HEK293 (cell line): ENCODE measurements around the gene MARCHF7.

Experiments used
- CTCF ChIA-PET: fragments of 350-600 bp; formaldehyde crosslinking; extraction: SDS; loops from one replicate; lab custom pipeline; 2021; ENCODE audit warnings: antibody characterized with exemption; lab: Yijun Ruan, JAX
- POLR2A ChIA-PET: fragments of 300-600 bp; formaldehyde crosslinking; extraction: SDS; loops from one replicate; lab custom pipeline; 2020; ENCODE audit warnings: antibody characterized with exemption, inconsistent platforms; lab: Yijun Ruan, JAX
- H3K27ac ChIP-seq: fragments of 200-500 bp; sonication (Bioruptor generic); 2 replicates; pipeline ENCODE4 v1.5.1; 2014; ENCODE audit warnings: low read depth, low read length, control low read depth, inconsistent platforms; ENCODE audit errors: extremely low read depth
- H3K36me3 ChIP-seq, 2 experiments: fragments of 200-500 bp in 1 of 2; sonication (Bioruptor generic) in 1 of 2; 1 replicate in 1 of 2; 2 replicates in 1 of 2; pipeline ENCODE4 v1.5.1; 2014 to 2017; ENCODE audit warnings: inconsistent platforms in 2 of 2, low read length in 2 of 2; ENCODE audit not compliant: control insufficient read depth in 2 of 2, insufficient read depth in 1 of 2
- H3K4me1 ChIP-seq: fragments of 200-500 bp; sonication (Bioruptor generic); 2 replicates; pipeline ENCODE4 v1.5.1; 2014; ENCODE audit warnings: mild to moderate bottlenecking, low read length, inconsistent platforms; ENCODE audit not compliant: control insufficient read depth, insufficient read depth
- H3K4me3 ChIP-seq: 2 replicates; pipeline ENCODE4 v1.5.1; 2011; ENCODE audit warnings: low read depth, mild to moderate bottlenecking, control low read depth, low read length, moderate library complexity
- H3K9me3 ChIP-seq: fragments of 200-500 bp; sonication (Bioruptor generic); 2 replicates; pipeline ENCODE4 v1.5.1; 2014; ENCODE audit warnings: low read depth, low read length, inconsistent platforms; ENCODE audit not compliant: control insufficient read depth, insufficient read depth
- EGR2 ChIP-seq: fragments of 450-650 bp; formaldehyde crosslinking; IDR thresholded peaks from 2 replicates; pipeline ENCODE4 v1.5.1; 2016; ENCODE audit warnings: low read depth, missing biosample characterization, missing genetic modification characterization
- MZF1 ChIP-seq: fragments of 450-650 bp; formaldehyde crosslinking; IDR thresholded peaks from 2 replicates; pipeline ENCODE4 v1.5.1; 2017; ENCODE audit warnings: missing biosample characterization, missing genetic modification characterization, borderline replicate concordance
- OVOL3 ChIP-seq: fragments of 450-650 bp; formaldehyde crosslinking; IDR thresholded peaks from 2 replicates; pipeline ENCODE4 v1.5.1; 2016; ENCODE audit warnings: missing biosample characterization, missing genetic modification characterization
- ZFP3 ChIP-seq: fragments of 450-650 bp; formaldehyde crosslinking; IDR thresholded peaks from 2 replicates; pipeline ENCODE4 v1.5.1; 2016; ENCODE audit warnings: low read depth, missing biosample characterization, missing genetic modification characterization
- ZNF16 ChIP-seq: fragments of 450-650 bp; formaldehyde crosslinking; IDR thresholded peaks from 2 replicates; pipeline ENCODE4 v1.5.1; 2016; ENCODE audit warnings: low read depth, missing biosample characterization, missing genetic modification characterization
- ZNF174 ChIP-seq: fragments of 450-650 bp; formaldehyde crosslinking; IDR thresholded peaks from 2 replicates; pipeline ENCODE4 v1.5.0; 2017; ENCODE audit warnings: missing biosample characterization, mild to moderate bottlenecking, missing genetic modification characterization
- ZNF19 ChIP-seq: fragments of 450-650 bp; formaldehyde crosslinking; IDR thresholded peaks from 2 replicates; pipeline ENCODE4; 2016; ENCODE audit warnings: missing biosample characterization, missing genetic modification characterization, low read depth
- ZNF2 ChIP-seq: fragments of 450-650 bp; formaldehyde crosslinking; IDR thresholded peaks from 2 replicates; pipeline ENCODE4 v1.5.1; 2016; ENCODE audit warnings: missing biosample characterization, missing genetic modification characterization
- ZNF354C ChIP-seq: fragments of 450-650 bp; formaldehyde crosslinking; IDR thresholded peaks from 2 replicates; pipeline ENCODE4 v1.5.1; 2016; ENCODE audit warnings: missing biosample characterization, missing genetic modification characterization, low read depth, borderline replicate concordance
- ZNF510 ChIP-seq: fragments of 450-650 bp; formaldehyde crosslinking; IDR thresholded peaks from 2 replicates; pipeline ENCODE4 v1.5.1; 2018; ENCODE audit warnings: mild to moderate bottlenecking, missing genetic modification characterization, missing biosample characterization; ENCODE audit not compliant: insufficient replicate concordance
- ZNF514 ChIP-seq: fragments of 450-650 bp; formaldehyde crosslinking; IDR thresholded peaks from 2 replicates; pipeline ENCODE4 v1.5.1; 2016; ENCODE audit warnings: missing biosample characterization, missing genetic modification characterization
- ZNF624 ChIP-seq: fragments of 450-650 bp; formaldehyde crosslinking; IDR thresholded peaks from 2 replicates; pipeline ENCODE4 v1.5.1; 2017; ENCODE audit warnings: missing biosample characterization, missing genetic modification characterization
- ZNF658 ChIP-seq: fragments of 450-650 bp; formaldehyde crosslinking; IDR thresholded peaks from 2 replicates; pipeline ENCODE4; 2016; ENCODE audit warnings: missing biosample characterization, missing genetic modification characterization
- ZNF76 ChIP-seq: fragments of 450-650 bp; formaldehyde crosslinking; IDR thresholded peaks from 2 replicates; pipeline ENCODE4; 2016; ENCODE audit warnings: low read depth, missing biosample characterization, missing genetic modification characterization, borderline replicate concordance
- TF ChIP-seq, protein P1 (sequence below): fragments of 450-650 bp; formaldehyde crosslinking; IDR thresholded peaks from 2 replicates; pipeline ENCODE4 v1.5.1; 2017; ENCODE audit warnings: missing biosample characterization, mild to moderate bottlenecking, missing genetic modification characterization, moderate library complexity
- TF ChIP-seq, protein P2 (sequence below): fragments of 450-650 bp; formaldehyde crosslinking; IDR thresholded peaks from 2 replicates; pipeline ENCODE4; 2016; ENCODE audit warnings: missing biosample characterization, missing genetic modification characterization
- TF ChIP-seq, protein P3 (sequence below): fragments of 450-650 bp; formaldehyde crosslinking; IDR thresholded peaks from 2 replicates; pipeline ENCODE4 v1.5.1; 2016; ENCODE audit warnings: missing biosample characterization, missing genetic modification characterization
- TF ChIP-seq, protein P4 (sequence below): fragments of 450-650 bp; formaldehyde crosslinking; IDR thresholded peaks from 2 replicates; pipeline ENCODE4 v1.5.1; 2017; ENCODE audit warnings: missing biosample characterization, missing genetic modification characterization
- TF ChIP-seq, protein P5 (sequence below): fragments of 450-650 bp; formaldehyde crosslinking; IDR thresholded peaks from 2 replicates; pipeline ENCODE4 v1.5.1; 2016; ENCODE audit warnings: missing biosample characterization, missing genetic modification characterization
- TF ChIP-seq, protein P6 (sequence below): fragments of 450-650 bp; formaldehyde crosslinking; IDR thresholded peaks from 2 replicates; pipeline ENCODE4 v1.5.1; 2016; ENCODE audit warnings: missing biosample characterization, missing genetic modification characterization
- TF ChIP-seq, protein P7 (sequence below): fragments of 450-650 bp; formaldehyde crosslinking; conservative IDR thresholded peaks from 2 replicates; pipeline ENCODE4 v1.5.1; 2016; ENCODE audit warnings: low read depth, missing biosample characterization, missing genetic modification characterization

Gene MARCHF7

DNA sequence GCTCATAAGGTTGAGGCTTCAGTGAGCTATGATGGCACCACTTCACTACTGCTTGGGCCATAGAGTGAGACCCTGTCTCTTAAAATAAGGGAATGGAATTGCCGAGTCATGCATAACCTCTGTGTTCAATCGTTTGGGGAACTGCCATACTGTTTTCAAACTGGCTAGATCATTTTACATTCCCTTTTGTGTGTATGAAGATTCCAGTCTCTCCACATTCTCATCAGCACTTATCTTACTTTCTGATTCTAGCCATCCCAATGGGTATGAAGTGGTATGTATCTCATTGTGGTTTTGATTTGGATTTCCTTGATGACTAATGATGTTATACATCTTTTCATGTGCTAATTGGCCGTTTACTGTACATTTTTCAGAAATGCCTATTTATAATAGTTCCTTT is 23.7 kb downstream of the MARCHF7 start:
- Histone ChIP-seq H3K9me3 (no peaks in the 10 kb centered on the region), H3K36me3 (peaks cover 45 to 80% of the 10 kb centered on the region in 2 experiments), H3K4me3 (no peak overlapping the region), H3K27ac (no peak overlapping the region), H3K4me1 (no peaks in the 10 kb centered on the region)
- ChIA-PET CTCF (interaction anchor here (0.6 kb wide), 1 partner anchor 1486 kb away, joined by 3 read pairs; no protein-coding TSS in a partner anchor), POLR2A (no interaction called here)
- TF ChIP-seq, protein P1, sequence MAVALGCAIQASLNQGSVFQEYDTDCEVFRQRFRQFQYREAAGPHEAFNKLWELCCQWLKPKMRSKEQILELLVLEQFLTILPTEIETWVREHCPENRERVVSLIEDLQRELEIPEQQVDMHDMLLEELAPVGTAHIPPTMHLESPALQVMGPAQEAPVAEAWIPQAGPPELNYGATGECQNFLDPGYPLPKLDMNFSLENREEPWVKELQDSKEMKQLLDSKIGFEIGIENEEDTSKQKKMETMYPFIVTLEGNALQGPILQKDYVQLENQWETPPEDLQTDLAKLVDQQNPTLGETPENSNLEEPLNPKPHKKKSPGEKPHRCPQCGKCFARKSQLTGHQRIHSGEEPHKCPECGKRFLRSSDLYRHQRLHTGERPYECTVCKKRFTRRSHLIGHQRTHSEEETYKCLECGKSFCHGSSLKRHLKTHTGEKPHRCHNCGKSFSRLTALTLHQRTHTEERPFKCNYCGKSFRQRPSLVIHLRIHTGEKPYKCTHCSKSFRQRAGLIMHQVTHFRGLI (tag by site-specific recombination): no peak
- no peak for TF ChIP-seq ZNF514
- TF ChIP-seq, protein P2, sequence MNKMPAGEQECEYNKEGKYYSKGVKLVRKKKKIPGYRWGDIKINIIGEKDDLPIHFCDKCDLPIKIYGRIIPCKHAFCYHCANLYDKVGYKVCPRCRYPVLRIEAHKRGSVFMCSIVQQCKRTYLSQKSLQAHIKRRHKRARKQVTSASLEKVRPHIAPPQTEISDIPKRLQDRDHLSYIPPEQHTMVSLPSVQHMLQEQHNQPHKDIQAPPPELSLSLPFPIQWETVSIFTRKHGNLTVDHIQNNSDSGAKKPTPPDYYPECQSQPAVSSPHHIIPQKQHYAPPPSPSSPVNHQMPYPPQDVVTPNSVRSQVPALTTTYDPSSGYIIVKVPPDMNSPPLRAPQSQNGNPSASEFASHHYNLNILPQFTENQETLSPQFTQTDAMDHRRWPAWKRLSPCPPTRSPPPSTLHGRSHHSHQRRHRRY (tag by site-specific recombination): no peak
- TF ChIP-seq, protein P3, sequence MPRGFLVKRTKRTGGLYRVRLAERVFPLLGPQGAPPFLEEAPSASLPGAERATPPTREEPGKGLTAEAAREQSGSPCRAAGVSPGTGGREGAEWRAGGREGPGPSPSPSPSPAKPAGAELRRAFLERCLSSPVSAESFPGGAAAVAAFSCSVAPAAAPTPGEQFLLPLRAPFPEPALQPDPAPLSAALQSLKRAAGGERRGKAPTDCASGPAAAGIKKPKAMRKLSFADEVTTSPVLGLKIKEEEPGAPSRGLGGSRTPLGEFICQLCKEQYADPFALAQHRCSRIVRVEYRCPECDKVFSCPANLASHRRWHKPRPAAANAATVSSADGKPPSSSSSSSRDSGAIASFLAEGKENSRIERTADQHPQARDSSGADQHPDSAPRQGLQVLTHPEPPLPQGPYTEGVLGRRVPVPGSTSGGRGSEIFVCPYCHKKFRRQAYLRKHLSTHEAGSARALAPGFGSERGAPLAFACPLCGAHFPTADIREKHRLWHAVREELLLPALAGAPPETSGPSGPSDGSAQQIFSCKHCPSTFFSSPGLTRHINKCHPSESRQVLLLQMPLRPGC (tag by site-specific recombination): no peak
- TF ChIP-seq ZNF624: no peak
- no peak for TF ChIP-seq ZNF2 (tag by site-specific recombination)
- TF ChIP-seq ZNF658: no peak
- TF ChIP-seq, protein P4, sequence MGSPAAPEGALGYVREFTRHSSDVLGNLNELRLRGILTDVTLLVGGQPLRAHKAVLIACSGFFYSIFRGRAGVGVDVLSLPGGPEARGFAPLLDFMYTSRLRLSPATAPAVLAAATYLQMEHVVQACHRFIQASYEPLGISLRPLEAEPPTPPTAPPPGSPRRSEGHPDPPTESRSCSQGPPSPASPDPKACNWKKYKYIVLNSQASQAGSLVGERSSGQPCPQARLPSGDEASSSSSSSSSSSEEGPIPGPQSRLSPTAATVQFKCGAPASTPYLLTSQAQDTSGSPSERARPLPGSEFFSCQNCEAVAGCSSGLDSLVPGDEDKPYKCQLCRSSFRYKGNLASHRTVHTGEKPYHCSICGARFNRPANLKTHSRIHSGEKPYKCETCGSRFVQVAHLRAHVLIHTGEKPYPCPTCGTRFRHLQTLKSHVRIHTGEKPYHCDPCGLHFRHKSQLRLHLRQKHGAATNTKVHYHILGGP (tag by site-specific recombination): no peak
- no peak for TF ChIP-seq ZFP3 (tag by site-specific recombination)
- TF ChIP-seq ZNF76 (tag by site-specific recombination): no peak
- no peak for TF ChIP-seq MZF1
- no peak for TF ChIP-seq ZNF19 (tag by site-specific recombination)
- TF ChIP-seq ZNF354C (tag by site-specific recombination): no peak
- TF ChIP-seq, all 188 proteins: peak for 0

DNA sequence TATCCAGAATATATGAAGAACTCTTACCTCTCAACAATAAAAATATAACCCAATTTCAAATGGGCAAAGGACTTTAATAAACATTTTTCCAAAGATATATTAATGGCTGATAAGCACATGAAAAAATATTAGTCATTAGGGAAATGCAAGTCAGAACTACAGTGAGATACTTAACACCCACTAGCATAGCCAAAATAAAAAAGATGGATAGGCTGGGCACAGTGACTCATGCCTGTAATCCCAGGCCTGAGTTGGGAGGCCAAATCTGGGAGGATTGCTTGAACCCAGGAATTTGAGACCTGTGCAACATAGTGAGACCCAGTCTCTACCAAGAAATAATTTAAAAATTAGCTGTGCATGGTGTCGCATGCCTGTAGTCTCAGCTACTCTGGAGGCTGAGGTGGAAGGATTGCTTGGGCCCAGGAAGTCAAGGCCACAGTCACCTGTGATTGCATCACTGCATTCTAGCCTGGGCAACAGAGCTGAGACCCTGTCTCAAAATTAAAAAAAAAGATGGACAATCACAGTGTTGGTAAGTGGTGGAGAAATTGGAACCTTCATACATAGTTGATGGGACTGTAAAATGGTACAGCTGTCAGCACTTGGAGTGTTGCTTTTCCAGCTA is 25.1 kb downstream of the MARCHF7 start:
- POLR2A ChIA-PET: no interaction called here
- CTCF ChIA-PET: no interaction called here
- H3K4me1 ChIP-seq: no peaks in the 10 kb centered on the region
- no peak overlapping the region for H3K27ac ChIP-seq
- no peak overlapping the region for H3K4me3 ChIP-seq
- no peaks in the 10 kb centered on the region for H3K9me3 ChIP-seq
- H3K36me3 ChIP-seq: peaks cover 38 to 78% of the 10 kb centered on the region in 2 experiments
- TF ChIP-seq ZNF510 (tag by site-specific recombination) (no peak), ZNF16 (tag by site-specific recombination) (no peak), ZNF174 (tag by site-specific recombination) (no peak), EGR2 (tag by site-specific recombination) (no peak), OVOL3 (tag by site-specific recombination) (no peak), ZNF354C (tag by site-specific recombination) (no peak)
- TF ChIP-seq, protein P5, sequence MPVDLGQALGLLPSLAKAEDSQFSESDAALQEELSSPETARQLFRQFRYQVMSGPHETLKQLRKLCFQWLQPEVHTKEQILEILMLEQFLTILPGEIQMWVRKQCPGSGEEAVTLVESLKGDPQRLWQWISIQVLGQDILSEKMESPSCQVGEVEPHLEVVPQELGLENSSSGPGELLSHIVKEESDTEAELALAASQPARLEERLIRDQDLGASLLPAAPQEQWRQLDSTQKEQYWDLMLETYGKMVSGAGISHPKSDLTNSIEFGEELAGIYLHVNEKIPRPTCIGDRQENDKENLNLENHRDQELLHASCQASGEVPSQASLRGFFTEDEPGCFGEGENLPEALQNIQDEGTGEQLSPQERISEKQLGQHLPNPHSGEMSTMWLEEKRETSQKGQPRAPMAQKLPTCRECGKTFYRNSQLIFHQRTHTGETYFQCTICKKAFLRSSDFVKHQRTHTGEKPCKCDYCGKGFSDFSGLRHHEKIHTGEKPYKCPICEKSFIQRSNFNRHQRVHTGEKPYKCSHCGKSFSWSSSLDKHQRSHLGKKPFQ (tag by site-specific recombination): no peak
- TF ChIP-seq, protein P6, sequence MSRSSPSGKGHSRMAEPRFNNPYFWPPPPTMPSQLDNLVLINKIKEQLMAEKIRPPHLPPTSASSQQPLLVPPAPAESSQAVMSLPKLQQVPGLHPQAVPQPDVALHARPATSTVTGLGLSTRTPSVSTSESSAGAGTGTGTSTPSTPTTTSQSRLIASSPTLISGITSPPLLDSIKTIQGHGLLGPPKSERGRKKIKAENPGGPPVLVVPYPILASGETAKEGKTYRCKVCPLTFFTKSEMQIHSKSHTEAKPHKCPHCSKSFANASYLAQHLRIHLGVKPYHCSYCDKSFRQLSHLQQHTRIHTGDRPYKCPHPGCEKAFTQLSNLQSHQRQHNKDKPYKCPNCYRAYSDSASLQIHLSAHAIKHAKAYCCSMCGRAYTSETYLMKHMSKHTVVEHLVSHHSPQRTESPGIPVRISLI (tag by site-specific recombination): no peak
- TF ChIP-seq, protein P7, sequence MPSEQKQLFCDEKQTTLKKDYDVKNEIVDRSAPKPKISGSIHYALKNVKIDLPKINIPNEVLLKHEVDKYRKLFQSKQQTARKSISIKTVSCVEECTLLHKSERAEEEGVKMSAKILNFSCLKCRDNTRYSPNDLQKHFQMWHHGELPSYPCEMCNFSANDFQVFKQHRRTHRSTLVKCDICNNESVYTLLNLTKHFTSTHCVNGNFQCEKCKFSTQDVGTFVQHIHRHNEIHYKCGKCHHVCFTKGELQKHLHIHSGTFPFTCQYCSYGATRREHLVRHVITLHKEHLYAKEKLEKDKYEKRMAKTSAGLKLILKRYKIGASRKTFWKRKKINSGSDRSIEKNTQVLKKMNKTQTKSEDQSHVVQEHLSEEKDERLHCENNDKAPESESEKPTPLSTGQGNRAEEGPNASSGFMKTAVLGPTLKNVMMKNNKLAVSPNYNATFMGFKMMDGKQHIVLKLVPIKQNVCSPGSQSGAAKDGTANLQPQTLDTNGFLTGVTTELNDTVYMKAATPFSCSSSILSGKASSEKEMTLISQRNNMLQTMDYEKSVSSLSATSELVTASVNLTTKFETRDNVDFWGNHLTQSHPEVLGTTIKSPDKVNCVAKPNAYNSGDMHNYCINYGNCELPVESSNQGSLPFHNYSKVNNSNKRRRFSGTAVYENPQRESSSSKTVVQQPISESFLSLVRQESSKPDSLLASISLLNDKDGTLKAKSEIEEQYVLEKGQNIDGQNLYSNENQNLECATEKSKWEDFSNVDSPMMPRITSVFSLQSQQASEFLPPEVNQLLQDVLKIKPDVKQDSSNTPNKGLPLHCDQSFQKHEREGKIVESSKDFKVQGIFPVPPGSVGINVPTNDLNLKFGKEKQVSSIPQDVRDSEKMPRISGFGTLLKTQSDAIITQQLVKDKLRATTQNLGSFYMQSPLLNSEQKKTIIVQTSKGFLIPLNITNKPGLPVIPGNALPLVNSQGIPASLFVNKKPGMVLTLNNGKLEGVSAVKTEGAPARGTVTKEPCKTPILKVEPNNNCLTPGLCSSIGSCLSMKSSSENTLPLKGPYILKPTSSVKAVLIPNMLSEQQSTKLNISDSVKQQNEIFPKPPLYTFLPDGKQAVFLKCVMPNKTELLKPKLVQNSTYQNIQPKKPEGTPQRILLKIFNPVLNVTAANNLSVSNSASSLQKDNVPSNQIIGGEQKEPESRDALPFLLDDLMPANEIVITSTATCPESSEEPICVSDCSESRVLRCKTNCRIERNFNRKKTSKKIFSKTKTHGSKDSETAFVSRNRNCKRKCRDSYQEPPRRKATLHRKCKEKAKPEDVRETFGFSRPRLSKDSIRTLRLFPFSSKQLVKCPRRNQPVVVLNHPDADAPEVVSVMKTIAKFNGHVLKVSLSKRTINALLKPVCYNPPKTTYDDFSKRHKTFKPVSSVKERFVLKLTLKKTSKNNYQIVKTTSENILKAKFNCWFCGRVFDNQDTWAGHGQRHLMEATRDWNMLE (tag by site-specific recombination): no peak
